ENCODE results near the gene MAGI2. TPM values are rescaled to one million over a fixed set of nuclear protein-coding genes. Genes with fewer than 3 reads are reported as not detected.
A peak's percentile ranks its signal among the peaks of the same experiment; 100 is the strongest.

Gene MAGI2
- total RNA-seq, 1 experiment from 2014 or later: 14.3 TPM

DNA sequence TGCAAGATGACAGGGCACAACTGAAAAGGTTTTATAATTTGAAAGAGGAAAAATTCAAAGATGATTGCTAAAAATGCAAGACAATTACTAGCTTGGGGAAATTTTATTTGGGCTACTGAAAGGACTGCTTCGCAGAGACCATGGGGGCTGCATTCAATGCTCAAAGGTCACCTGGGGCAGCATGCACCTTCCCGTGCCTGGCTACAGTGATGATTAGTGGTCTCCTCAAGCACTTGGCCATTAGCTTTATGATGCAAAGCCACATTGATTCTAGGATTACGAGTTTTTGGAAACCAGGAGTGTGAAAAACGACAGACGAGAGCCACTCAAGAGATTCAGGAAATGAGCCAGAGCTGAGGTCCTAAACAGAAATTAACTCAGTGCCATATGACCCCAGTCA, 890.3 kb downstream of the MAGI2 start:
- Mint-ChIP-seq H3K9me3 (no peaks in the 10 kb centered on the region), H3K4me1 (peaks cover 49 to 54% of the 10 kb centered on the region in 2 experiments), H3K36me3 (ENCODE audit: insufficient read depth in 1 of 3, low read depth in 3 of 3) (peaks cover 0 to 6% (median 0%) of the 10 kb centered on the region in 3 experiments; a peak in 1 of 7 replicates), H3K4me3 (no peak overlapping the region), H3K27me3 (ENCODE audit: low read depth) (no peaks in the 10 kb centered on the region), H3K27ac (peak overlapping the region; percentile 53 to 95 (median 87); a peak in 6 of 7 replicates)
- Histone ChIP-seq H3K9me3 (ENCODE audit: control insufficient read depth, low read depth, low read length) (no peaks in the 10 kb centered on the region), H3K23ac (ENCODE audit: insufficient read length, low read depth, low read length) (no peak overlapping the region), H4K20me1 (ENCODE audit: control insufficient read depth, insufficient read depth, insufficient read length) (no peaks in the 10 kb centered on the region), H2AFZ (ENCODE audit: low read length) (no peak overlapping the region), H3K4me2 (ENCODE audit: insufficient read depth, insufficient read length, low read length) (no peak overlapping the region), H2BK20ac (ENCODE audit: low read depth, low read length, poor library complexity, severe bottlenecking) (no peak overlapping the region), H3K9ac (ENCODE audit: extremely low read depth, insufficient read length, low read length) (no peak overlapping the region), H2AK5ac (ENCODE audit: insufficient read length, low read length) (no peak overlapping the region), H3K79me1 (ENCODE audit: insufficient read depth, low read depth, low read length, poor library complexity, severe bottlenecking) (no peaks in the 10 kb centered on the region), H3K56ac (ENCODE audit: insufficient read length, low read depth, low read length) (no peak overlapping the region), H3K23me2 (ENCODE audit: insufficient read length, low read depth, low read length, poor library complexity, severe bottlenecking) (no peaks in the 10 kb centered on the region), H4K8ac (replicated peaks; ENCODE audit: insufficient read length, low read depth, low read length) (no peak overlapping the region), H2BK12ac (ENCODE audit: insufficient read length, low read depth, low read length) (no peak overlapping the region), H3K27ac (ENCODE audit: insufficient read length, low read depth, low read length) (peak overlapping the region; percentile 42), H3K27me3 (ENCODE audit: insufficient read depth, low read length) (no peaks in the 10 kb centered on the region), H3T11ph (ENCODE audit: low read length) (no peak overlapping the region), H3K79me2 (ENCODE audit: insufficient read depth, low read length) (no peaks in the 10 kb centered on the region), H2BK15ac (ENCODE audit: low read depth, low read length) (no peak overlapping the region), H3K14ac (ENCODE audit: insufficient read depth, low read length) (peak overlapping the region; percentile 26; the same call in 1 of the 2 replicates), H3K4ac (ENCODE audit: low read depth, low read length) (no peak overlapping the region), H3K4me1 (ENCODE audit: insufficient read depth, low read length) (peaks cover 12% of the 10 kb centered on the region; the same call in 1 of the 2 replicates), H4K91ac (ENCODE audit: insufficient read length, low read depth, low read length) (no peak overlapping the region), H2BK120ac (ENCODE audit: low read depth, low read length, poor library complexity, severe bottlenecking) (no peak overlapping the region), H2BK5ac (ENCODE audit: insufficient read length, low read length) (no peak overlapping the region), H4K5ac (ENCODE audit: insufficient read length, low read depth, low read length) (no peak overlapping the region), H3K18ac (ENCODE audit: insufficient read length, low read depth, low read length) (no peak overlapping the region)
- TF ChIP-seq, protein P1, sequence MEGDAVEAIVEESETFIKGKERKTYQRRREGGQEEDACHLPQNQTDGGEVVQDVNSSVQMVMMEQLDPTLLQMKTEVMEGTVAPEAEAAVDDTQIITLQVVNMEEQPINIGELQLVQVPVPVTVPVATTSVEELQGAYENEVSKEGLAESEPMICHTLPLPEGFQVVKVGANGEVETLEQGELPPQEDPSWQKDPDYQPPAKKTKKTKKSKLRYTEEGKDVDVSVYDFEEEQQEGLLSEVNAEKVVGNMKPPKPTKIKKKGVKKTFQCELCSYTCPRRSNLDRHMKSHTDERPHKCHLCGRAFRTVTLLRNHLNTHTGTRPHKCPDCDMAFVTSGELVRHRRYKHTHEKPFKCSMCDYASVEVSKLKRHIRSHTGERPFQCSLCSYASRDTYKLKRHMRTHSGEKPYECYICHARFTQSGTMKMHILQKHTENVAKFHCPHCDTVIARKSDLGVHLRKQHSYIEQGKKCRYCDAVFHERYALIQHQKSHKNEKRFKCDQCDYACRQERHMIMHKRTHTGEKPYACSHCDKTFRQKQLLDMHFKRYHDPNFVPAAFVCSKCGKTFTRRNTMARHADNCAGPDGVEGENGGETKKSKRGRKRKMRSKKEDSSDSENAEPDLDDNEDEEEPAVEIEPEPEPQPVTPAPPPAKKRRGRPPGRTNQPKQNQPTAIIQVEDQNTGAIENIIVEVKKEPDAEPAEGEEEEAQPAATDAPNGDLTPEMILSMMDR (conservative IDR thresholded peaks at IDR 0.05): no peak
- peak; percentile 62 for DNase-seq
- WGBS (ENCODE audit: extremely low coverage, insufficient read length, low lambda C conversion rate): no CpG with 5 or more reads among the region's 5 CpGs
